CD4-positive, alpha-beta T cell treated with Interleukin-15 for 1 hour (primary cell): ENCODE measurements around the gene PHF14.
"Not testable (repeated sequence)": the region's sequence is repeated elsewhere in the genome, so short reads cannot be mapped to it uniquely, and the experiment has no call there.

Experiments used
- DNase-seq: peaks from one replicate; pipeline ENCODE4 v3.0.0-alpha.2; 2020

The PHF14 gene, protein sequence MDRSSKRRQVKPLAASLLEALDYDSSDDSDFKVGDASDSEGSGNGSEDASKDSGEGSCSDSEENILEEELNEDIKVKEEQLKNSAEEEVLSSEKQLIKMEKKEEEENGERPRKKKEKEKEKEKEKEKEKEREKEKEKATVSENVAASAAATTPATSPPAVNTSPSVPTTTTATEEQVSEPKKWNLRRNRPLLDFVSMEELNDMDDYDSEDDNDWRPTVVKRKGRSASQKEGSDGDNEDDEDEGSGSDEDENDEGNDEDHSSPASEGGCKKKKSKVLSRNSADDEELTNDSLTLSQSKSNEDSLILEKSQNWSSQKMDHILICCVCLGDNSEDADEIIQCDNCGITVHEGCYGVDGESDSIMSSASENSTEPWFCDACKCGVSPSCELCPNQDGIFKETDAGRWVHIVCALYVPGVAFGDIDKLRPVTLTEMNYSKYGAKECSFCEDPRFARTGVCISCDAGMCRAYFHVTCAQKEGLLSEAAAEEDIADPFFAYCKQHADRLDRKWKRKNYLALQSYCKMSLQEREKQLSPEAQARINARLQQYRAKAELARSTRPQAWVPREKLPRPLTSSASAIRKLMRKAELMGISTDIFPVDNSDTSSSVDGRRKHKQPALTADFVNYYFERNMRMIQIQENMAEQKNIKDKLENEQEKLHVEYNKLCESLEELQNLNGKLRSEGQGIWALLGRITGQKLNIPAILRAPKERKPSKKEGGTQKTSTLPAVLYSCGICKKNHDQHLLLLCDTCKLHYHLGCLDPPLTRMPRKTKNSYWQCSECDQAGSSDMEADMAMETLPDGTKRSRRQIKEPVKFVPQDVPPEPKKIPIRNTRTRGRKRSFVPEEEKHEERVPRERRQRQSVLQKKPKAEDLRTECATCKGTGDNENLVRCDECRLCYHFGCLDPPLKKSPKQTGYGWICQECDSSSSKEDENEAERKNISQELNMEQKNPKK

DNA sequence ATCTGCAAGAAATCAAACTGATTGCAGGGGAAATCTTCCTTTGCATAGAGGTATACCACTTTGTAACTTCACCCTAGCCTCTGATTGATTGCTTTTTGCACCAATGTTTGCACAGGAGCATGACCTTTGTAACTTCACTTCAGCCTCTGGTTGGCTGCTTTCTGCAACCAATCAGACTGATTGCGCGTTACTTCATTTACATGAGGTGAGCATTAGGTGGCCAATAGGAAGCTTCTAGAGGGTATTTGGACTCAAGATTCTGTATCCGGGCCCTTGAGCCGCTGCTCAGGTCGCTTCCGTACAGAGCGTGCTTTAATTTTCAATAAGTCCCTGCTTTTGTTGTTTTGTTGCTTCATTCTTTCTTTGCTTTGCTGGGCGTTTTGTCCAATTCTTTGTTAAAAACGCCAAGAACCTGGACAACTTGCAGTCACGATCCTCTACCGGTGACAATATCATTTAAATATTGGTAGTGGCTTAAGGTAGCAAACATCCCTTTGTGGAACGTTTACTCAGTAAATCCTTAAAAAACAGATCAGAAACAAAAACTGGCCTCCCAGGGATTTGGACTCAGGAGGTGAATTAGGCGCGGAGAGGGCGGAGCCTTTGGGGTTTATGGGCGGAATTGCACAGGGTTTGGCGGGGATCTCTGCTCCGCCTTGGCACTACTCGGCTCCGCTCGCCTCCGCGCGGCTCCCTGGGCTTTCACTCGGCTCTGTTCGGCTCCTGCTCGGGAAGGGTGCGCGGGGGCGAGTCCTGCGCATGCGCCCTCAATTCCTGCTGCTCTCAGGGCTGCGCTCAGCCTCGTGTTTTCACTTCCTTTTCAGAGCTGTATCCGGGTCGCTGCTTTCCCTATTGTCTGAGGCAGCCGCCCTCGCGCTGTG, at the start of gene PHF14:
PHF14 (plus strand) TSS at position 812 of the 881 bp plus-strand sequence. CDS start 452 bp downstream, outside the sequence.
- DNase-seq = peak; percentile 96

DNA sequence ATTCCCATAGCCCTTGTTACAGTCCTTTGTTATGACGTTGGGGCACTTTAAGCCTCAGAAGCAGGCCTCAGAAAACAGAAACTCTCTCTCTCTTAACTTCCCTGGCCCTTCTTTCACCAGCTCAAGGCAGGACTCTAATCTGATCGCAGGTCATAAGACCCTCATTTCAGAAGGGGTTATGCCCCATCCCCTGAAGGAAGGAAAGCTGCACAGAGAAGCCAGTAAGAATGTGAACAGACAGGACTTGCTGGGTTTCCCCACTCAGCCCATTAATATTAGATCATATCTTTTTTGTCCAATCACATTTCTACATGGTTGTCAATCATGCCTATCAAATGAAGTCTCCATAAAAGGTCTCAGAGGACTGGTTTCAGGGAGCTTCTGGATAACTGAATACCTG, 49.3 kb upstream of the PHF14 start:
- no peak for DNase-seq

DNA sequence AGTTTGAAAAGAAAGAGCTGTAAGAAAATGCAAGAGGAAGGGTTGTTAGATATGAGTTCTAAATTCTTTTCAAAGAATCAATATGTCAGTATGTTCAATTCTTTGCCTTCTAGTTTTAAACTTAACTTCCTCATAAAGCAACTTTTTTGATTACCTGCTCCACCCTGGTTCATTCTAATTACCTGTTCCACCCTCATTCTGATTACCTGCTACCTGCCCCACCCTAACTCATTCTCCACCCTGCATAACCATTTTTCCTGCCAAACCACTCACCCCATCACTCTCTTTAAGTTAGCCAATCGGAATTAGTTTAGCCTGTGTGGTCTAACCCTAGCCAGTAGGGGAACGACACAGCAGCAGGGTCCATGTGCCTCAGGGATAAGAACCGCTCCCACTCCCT, 45.5 kb upstream of the PHF14 start:
- not testable (repeated sequence) for DNase-seq

DNA sequence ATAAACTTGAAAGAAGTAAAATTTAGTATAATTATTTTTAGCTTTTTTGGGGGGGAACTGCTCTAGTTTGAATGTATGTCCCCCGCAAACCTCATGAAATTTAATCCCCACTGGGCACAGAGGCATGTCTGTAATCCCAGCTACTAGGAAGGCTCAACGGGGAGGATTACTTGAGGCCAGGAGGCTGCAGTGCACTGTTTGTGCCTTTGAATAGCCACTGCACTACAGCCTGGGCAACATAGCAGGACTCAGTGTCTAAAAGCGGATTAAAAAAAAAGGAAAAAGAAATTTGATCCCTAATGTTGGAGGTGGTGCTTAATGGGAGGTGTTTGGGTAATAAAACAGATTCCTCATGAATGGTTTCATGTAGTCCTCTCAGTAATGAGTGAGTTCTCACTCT, 43.1 kb upstream of the PHF14 start:
- DNase-seq = no peak

DNA sequence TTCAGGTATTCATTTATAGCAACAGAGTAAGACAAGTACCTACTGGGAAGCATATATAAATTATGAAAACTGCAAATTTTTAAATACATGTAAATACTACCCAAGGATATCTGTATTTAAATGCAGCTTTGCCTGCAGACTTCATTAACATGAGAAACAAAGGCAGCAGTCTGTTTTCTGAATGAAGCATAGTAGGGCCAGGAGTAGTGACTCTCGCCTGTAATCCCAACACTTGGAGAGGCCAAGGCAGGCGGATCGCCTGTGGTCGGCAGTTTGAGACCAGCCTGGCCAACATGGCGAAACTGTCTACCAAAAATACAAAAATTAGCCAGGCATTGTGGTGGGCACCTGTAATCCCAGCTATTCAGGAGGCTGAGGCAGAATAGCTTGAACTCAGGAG, 42.5 kb upstream of the PHF14 start:
- DNase-seq = no peak

DNA sequence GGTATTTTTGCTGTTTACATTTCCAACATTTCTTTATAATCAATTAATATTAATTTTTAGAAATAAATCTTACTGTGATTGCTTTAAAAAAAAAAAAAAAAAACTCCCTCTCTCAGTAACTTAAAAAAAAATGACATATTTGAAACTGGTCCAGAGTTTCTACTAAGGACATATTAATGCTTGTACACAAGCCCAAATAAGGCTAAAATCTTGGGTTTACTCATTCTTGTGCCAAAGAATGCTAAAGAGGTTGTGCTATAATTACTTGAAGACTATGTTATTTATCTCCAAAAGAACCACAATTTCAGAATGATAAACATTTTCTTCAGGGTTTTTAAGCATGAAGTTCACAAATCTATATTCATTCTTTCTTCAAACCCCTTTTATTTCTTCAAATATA, 39.4 kb upstream of the PHF14 start:
- no peak for DNase-seq

DNA sequence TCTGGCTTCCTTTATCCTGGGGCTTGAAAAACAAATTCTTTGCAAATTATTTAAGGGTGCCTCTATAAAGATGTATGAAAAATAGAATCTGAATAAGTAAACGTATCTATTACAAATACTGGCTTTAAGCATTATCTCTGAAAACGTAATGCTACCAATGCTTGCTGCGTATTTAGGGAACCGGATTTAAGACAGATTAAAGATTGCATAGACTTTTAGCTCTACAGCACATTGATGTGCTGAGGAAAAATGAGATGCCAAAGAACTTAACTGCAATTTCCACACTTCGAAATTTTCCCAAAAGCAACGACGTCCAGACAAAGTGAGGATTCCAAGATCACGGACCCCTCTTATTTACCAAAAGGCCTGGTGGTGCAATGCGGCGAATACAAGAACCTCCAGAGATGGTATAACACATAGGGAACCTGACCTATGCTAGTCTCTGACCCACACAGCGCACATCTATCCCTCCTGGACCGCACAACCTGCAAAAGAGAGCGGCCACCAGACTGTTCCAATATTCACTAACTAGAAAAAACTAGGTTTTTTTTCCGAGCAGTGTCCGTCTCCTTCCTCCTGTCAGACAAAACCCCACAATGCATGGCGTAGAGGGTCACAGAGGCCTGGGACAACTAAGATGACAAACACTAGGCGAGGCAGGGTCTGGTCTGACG, 34.3 kb upstream of the PHF14 start:
- no peak for DNase-seq

DNA sequence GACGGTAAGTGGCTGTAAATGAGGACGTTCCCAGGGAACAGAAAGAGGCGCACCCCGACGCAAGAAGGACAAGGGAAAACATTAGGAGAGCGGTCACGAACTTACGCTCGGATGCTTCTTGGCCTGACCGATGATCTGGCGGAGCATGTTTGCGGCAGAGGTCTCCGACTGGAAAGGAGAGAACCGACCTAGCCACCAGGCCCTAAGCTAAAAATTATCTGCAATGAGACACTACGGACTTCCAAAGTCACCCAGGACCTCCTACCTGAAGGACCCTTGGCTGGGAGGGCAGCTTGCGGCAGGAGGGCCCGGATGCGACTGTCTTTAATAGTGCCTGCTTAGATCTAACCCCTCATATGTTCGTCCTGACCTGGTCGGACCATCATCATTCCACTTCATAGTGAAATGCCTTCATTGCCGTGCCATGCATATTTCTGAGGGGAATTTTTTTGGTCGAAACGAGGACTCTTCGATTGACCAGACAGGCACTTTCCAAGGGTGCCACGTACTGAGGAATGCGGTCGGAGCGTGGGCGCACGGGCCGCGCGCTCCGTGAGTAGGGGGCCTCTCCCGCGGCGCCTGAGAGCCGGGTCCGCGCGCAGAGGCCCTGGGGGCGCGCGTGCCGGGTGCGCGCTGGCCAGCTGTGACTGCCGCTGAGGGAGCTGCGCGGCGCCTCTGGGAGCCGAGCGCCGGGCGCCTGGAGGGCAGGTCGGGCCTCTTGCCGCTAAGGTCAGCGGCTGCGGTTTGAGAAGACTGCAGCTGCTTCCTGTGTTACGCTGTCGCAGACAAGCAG, 33.6 kb upstream of the PHF14 start:
- peak; percentile 91 for DNase-seq

DNA sequence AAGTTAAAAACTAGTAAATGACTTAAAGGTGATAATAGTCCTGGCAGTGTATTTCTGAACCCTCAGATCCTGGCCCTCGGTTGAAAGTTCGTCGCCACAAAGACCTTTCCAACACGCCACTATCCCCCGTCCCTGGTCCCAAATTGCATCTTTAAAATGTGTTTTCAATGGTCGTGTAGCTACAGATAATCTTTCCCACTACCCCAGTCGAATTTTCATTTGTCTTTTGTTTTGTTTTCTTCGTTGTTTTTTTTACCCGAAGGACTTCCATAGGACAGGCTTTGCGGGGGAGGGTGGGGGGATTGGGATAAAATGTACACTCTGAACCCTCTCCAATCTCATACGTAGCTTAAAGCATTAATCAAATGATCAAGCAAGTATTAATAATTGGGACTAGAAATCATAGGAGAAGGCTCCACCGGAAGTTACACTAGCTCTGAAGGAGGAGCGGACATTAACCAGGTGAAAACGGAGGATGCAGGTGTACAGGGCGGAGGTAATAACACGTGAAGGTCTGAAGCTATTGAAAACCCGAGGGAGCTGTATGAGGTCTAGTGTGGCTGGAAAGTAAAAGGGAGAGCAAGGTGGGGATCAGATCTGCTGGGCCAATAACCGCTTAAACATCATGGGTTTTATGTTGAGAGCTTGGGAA, 32.8 kb upstream of the PHF14 start:
- no peak for DNase-seq

DNA sequence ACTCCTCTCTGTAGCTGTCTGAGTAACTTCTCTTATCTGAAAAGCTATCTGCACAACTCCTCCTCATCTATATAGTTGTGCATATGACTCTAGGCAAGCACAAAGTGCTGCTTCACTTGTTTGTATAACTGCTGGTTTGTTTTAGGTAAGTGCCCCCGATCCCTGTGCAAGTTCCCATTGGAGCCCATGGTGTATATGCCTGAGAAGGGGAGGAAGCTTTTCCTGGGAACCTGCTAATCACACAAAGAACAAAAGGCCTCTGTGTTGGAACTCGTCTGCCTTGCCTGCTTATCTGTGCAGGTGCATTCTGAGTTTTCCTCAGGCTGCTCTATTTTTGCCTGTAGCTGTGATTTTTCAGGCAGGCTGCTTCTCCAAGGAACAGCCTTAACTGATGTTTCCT, 23.2 kb upstream of the PHF14 start:
- DNase-seq = no peak

DNA sequence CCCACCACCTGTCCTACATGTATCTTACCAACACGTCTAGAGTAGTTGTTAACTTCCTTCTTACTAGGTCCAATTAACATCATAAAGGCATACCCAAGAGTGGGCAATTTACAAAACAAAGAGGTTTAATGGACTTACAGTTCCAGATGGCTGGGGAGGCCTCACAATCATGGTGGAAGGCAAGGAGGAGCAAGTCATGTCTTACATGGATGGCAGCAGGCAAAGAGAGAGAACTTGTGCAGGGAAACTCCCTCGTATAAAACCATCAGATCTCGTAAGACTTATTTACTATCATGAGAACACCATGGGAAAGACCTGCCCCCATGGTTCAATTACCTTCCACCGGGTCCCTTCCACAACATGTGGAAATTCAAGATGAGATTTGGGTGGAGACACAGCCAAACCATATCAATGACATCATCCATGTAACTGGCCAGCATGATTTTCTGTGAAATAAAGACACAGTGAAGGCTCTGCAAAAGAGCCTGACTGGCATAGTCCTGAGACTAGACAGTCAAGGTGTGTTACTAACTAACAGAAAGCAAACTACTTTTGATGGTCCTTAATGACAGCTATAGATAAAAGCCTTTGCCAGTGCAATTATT, 22.6 kb upstream of the PHF14 start:
- not testable (repeated sequence) for DNase-seq

DNA sequence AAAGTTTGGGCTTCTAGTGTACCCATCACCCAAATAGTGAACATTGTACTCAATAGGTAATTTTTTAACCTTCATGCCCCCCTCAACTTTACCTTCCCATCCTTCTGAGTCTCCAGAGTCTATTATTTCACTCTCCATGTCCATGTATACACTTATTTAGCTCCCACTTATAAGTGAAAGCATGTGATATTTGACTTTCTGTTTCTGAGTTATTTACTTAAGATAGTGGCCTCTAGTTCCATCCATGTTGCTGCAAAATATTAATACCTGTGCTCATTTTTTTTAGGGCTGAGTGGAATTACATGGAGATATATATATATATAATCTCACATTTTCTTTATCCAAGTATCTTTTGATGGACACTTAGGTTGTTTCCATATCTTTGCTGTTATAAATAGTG, 21.1 kb upstream of the PHF14 start:
- DNase-seq = no peak

DNA sequence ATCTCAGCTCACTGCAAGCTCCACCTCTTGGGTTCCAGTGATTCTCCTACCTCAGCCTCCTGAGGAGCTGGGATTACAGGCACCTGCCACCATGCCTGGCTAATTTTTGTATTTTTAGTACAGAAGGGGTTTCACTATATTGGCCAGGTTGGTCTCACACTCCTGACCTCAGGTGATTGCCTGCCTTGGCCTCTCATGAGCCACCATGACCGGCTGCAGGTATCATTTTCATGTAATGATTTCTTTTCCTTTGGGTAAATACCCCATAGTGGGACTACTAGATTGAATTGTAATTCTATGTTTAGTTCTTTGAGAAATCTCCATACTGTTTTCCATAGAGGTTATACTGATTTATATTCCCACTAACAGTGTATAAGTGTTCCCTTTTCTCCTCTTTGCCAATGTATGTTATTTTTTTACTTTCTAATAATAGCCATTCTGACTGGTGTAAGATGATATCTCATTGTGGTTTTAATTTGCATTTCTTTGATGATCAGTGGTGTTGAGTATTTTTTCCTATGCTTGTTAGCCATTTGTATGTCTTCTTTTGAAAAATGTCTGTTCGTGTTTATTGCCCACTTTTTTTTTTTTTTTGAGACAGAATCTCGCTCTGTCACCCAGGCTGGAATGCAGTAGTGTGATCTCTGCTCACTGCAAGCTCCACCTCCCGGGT, 20.5 kb upstream of the PHF14 start:
- not testable (repeated sequence) for DNase-seq

DNA sequence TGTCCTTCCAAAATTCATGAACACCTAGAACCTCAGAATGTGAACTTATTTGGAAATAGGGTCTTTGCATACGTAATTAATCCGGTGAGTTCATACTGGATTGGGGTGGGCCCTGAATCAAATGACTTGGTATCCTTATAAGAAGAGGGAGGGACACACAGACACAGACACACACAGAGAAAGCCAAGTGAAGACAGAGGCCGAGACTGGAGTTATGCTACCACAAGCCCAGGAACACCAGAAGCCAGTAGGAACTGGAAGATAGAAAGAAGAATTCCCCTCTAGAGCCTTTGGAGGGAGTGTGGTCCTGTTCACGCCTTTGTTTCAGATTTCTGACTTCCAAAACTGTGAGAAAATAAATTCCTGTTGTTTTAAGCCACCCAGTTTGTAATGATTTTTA, 17.1 kb upstream of the PHF14 start:
- no peak for DNase-seq

DNA sequence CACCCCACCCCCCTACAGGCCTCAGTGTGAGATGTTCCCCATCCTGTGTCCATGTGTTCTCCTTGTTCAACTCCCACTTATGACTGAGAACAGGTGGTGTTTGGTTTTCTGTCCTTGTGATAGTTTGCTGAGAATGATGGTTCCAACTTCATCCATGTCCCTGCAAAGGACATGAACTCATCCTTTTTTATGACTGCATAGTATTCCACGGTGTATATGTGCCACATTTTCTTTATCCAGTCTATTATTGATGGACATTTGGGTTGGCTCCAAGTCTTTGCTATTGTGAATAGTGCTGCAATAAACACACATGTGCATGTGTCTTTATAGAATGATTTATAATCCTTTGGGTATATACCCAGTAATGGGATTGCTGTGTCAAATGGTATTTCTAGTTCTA, 13.4 kb upstream of the PHF14 start:
- not testable (repeated sequence) for DNase-seq

DNA sequence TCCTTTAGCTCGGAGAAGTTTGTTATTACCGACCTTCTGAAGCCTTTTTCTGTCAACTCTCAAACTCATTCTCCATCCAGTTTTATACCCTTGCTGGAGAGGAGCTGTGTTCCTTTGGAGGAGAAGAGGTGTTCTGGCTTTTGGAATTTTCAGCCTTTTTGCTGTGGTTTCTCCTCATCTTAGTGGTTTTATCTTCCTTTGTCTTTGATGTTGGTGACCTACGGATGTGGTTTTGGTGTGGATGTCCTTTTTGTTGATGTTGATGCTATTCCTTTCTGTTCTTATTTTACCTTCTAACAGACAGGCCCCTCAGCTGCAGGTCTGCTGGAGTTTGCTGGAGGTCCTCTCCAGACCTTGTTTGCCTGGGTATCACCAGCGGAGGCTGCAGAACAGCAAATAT, 8.7 kb upstream of the PHF14 start:
- not testable (repeated sequence) for DNase-seq

DNA sequence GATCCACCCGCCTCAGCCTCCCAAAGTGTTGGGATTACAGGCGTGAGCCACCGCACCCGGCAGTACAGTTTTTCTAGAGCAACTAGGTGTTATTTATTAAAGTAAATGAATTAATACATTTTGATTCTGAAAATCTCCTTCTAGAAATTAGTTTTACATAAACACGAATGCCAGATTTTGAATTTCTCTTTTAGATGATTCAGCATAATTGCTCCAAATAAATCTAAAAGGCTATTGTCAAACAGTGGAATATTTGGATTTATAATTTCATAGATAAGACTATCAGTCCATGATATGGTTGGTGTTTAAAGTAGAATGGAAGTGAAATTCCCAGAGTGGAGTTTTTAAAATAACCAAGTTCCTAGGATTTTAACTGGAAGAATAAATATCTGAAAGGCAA, 1.5 kb upstream of the PHF14 start:
- DNase-seq = no peak

DNA sequence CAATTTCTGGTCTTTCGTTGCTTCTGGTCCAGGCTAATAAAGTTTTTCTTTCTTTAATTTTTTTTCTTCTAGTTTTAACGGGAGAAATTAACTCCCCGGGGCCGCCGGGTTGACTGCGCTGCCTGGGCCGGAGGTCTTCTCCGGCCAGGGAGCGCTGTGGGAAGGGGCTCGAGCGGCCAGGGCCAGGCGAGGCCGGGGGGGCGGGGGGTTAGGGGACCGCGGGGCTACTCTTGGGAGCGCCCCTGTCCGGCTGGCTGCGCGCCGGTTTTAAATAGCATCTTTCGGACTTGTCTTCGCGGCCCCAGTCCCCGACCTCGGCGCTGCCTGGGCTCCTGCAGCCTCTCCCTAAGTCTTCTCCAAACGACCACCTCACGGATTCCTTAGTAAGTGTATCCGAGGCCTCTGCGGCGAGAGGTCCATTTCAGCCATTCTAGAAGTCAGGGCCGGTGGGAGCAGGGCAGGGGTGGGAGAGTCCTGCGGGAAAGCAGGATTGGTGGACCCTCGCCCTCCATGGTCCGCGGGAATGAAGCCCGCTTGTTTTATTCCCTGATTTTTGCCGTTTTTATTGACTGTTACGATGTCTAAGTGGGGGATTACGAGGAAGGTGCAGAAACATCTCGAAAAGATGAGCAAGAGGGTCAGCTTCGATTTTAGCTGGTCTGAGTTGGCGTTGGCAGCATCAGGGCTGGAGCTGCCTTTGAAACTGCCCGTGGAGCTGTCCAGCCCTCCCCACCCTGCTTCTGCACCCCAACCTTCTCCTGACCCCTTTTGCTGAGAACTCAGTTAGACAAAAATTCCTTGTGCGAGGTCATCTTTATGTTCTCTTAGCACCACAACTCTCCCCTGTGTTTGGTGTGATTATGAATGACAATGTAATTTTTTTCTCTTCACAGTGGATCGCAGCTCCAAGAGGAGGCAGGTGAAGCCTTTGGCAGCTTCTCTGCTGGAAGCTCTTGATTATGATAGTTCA, 555 bp downstream of the PHF14 start:
- DNase-seq = no peak

DNA sequence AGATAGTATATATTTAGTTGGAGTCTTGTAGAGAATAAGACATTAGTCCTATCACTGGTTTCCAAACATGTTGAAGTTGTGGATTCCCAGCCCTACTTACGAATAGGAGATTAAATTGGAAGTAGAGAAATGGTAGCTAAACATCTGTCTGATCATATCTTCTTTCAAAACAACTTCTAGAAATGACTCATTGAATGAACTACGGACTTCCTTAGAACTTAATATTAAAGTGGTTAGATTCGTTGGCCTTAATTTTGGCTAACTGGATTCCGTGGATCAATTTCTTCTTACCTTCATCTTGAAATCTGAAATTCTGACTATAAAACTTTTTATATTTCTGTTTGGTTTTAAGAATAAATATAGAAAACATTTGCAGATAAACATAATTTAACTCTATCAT, 3.4 kb downstream of the PHF14 start:
- no peak for DNase-seq
